HG03521 (cell line): ENCODE results near the gene BCOR.

Source experiments
- ATAC-seq: cut with Tn5 transposase; IDR thresholded peaks from one replicate; pipeline ENCODE4 v1.9.1; 2021; ENCODE audit warnings: mild to moderate bottlenecking, moderate library complexity; ENCODE audit not compliant: unreplicated experiment

BCOR gene

GRCh38 chrX:40116925-40117324, 19.2 kb upstream of the BCOR start:
- no peak for ATAC-seq

- no peak for ATAC-seq
Measured at GRCh38 chrX:40112996-40113395, 15.2 kb upstream of the BCOR start.

- ATAC-seq, result no peak
Measured at GRCh38 chrX:40111868-40112267, 14.1 kb upstream of the BCOR start.

- no peak for ATAC-seq
Measured at GRCh38 chrX:40109288-40110008, 11.7 kb upstream of the BCOR start.

- ATAC-seq, result no peak
Measured at GRCh38 chrX:40108959-40109287, 11.2 kb upstream of the BCOR start.

- ATAC-seq, result no peak
Measured at GRCh38 chrX:40108162-40108958, 10.6 kb upstream of the BCOR start.

- ATAC-seq, result no peak
Measured at GRCh38 chrX:40107291-40108161, 9.8 kb upstream of the BCOR start.

GRCh38 chrX:40106676-40107290, 9.0 kb upstream of the BCOR start:
- ATAC-seq, result no peak

GRCh38 chrX:40105835-40106675, 8.3 kb upstream of the BCOR start:
- no peak for ATAC-seq

GRCh38 chrX:40104985-40105834, 7.5 kb upstream of the BCOR start:
- ATAC-seq, result peak; percentile 29

GRCh38 chrX:40104630-40104984, 6.8 kb upstream of the BCOR start:
- ATAC-seq, result peak; percentile 31

- ATAC-seq, result no peak
Measured at GRCh38 chrX:40103565-40104323, 6.0 kb upstream of the BCOR start.

GRCh38 chrX:40102393-40103381, 4.9 kb upstream of the BCOR start:
- ATAC-seq, result no peak

- ATAC-seq, result no peak
Measured at GRCh38 chrX:40101430-40101802, 3.7 kb upstream of the BCOR start.

- no peak for ATAC-seq
Measured at GRCh38 chrX:40100537-40101429, 3.0 kb upstream of the BCOR start.

- no peak for ATAC-seq
Measured at GRCh38 chrX:40100141-40100536, 2.4 kb upstream of the BCOR start.
